Measurements from ENCODE around the gene BIRC3. TPM values are rescaled to one million over a fixed set of nuclear protein-coding genes. Genes with fewer than 3 reads are reported as not detected.

BIRC3 gene
- 419 and 428 TPM in 2 replicates for total RNA-seq
- total RNA-seq (2013) = 724 TPM
- 107 and 139 TPM in 2 replicates for polyA plus RNA-seq
- polyA minus RNA-seq = 107 and 163 TPM in 2 replicates

- DNase-seq (peak; percentile 99), ATAC-seq (ENCODE audit: low read depth) (peak; percentile 87)
- H4K20me1 ChIP-seq (ENCODE audit: control insufficient read depth, insufficient read depth, low read length, poor library complexity, severe bottlenecking) = peaks cover 35% of the 10 kb centered on the region
- H3K4me1 ChIP-seq (ENCODE audit: control insufficient read depth in 2 of 2, insufficient read depth in 2 of 2, low read length in 2 of 2) = peaks cover 53 to 58% of the 10 kb centered on the region in 2 donors
- peak within 1 kb of the TSS; percentile 50 for H2AFZ ChIP-seq (ENCODE audit: insufficient read depth, low read depth, low read length, poor library complexity, severe bottlenecking)
- no peaks in the 10 kb centered on the region for H3K9me3 Mint-ChIP-seq (ENCODE audit: insufficient read depth)
- peak within 1 kb of the TSS; percentile 76 to 100 (median 92) for H3K4me3 ChIP-seq (ENCODE audit: control extremely low read depth in 1 of 5, extremely low read depth in 1 of 5, insufficient read depth in 1 of 5, low read depth in 2 of 5, low read length in 4 of 5)
- H3K9me3 ChIP-seq (ENCODE audit: control extremely low read depth in 1 of 3, control insufficient read depth in 2 of 3, insufficient read depth in 1 of 3, low read length in 2 of 3) = peaks cover 0 to 1% (median 0%) of the 10 kb centered on the region in 3 donors
- H3K27me3 Mint-ChIP-seq = no peaks in the 10 kb centered on the region
- intact Hi-C loops (cut with micrococcal nuclease) = loop anchor here (1.0 kb wide), 7 partner anchors 11 to 230 kb away; partner anchors contain the start of genes BIRC2 and TMEM123
- peak within 1 kb of the TSS; percentile 96 for H3K27ac Mint-ChIP-seq
- POLR2A ChIA-PET = interaction anchor here (0.6 to 7.6 kb wide), 10 partner anchors 9 to 120 kb away, joined by 4 to 105 read pairs (median 8); no protein-coding TSS in a partner anchor
- 0% methylated on average over 34 of the region's 34 CpGs for WGBS (ENCODE audit: insufficient coverage)
- H3K4me1 Mint-ChIP-seq = peaks cover 64% of the 10 kb centered on the region
- TF ChIP-seq EZH2 (IDR thresholded peaks at IDR 0.05; ENCODE audit: borderline replicate concordance, insufficient read depth, low read depth, low read length, poor library complexity, severe bottlenecking) (no peak), CTCF (IDR thresholded peaks at IDR 0.05) (no peak)
- peak within 1 kb of the TSS; percentile 94 for H3K9ac ChIP-seq (ENCODE audit: low read length)
- CTCF ChIA-PET = interaction anchor here (0.7 to 17.9 kb wide), 7 partner anchors 11 to 297 kb away, joined by 3 to 588 read pairs (median 8); no protein-coding TSS in a partner anchor
- H3K27ac ChIP-seq (ENCODE audit: low read length in 2 of 2) = peak within 1 kb of the TSS; percentile 96 to 98
- H3K4me3 Mint-ChIP-seq = peak within 1 kb of the TSS; percentile 100
- peak within 1 kb of the TSS; percentile 77 for H3K4me2 ChIP-seq (replicated peaks; ENCODE audit: low read depth, low read length, poor library complexity, severe bottlenecking)
- H3K79me2 ChIP-seq (ENCODE audit: control insufficient read depth, insufficient read depth, low read length) = peaks cover 67% of the 10 kb centered on the region
- H3K27me3 ChIP-seq (replicated peaks in 1 of 4; ENCODE audit: control extremely low read depth in 1 of 4, control insufficient read depth in 3 of 4, insufficient read depth in 4 of 4, low read length in 3 of 4) = no peaks in the 10 kb centered on the region
- peaks cover 8 to 30% of the 10 kb centered on the region in 2 experiments for H3K36me3 ChIP-seq (replicated peaks in 1 of 2; ENCODE audit: control extremely low read depth in 1 of 2, control insufficient read depth in 1 of 2, extremely low read depth in 1 of 2, insufficient read depth in 2 of 2, low read length in 1 of 2)
Measured at GRCh38 chr11:102317099-102317767, at the start of gene BIRC3. BIRC3 (plus strand) TSS chr11:102317484; CDS start chr11:102324510, 7,026 bp downstream.

- peaks cover 18% of the 10 kb centered on the region for H3K27me3 Mint-ChIP-seq
- H3K79me2 ChIP-seq (ENCODE audit: control insufficient read depth, insufficient read depth, low read length) = no peaks in the 10 kb centered on the region
- no peak overlapping the region for H3K9ac ChIP-seq (ENCODE audit: low read length)
- H3K4me1 Mint-ChIP-seq = peaks cover 23% of the 10 kb centered on the region
- WGBS (ENCODE audit: insufficient coverage) = no CpG with 5 or more reads among the region's 5 CpGs
- H3K36me3 ChIP-seq (replicated peaks in 1 of 2; ENCODE audit: control extremely low read depth in 1 of 2, control insufficient read depth in 1 of 2, extremely low read depth in 1 of 2, insufficient read depth in 2 of 2, low read length in 1 of 2) = no peaks in the 10 kb centered on the region
- H3K4me3 Mint-ChIP-seq = peak overlapping the region; percentile 78
- peaks cover 0 to 10% (median 9%) of the 10 kb centered on the region in 4 experiments for H3K27me3 ChIP-seq (replicated peaks in 1 of 4; ENCODE audit: control extremely low read depth in 1 of 4, control insufficient read depth in 3 of 4, insufficient read depth in 4 of 4, low read length in 3 of 4)
- H3K4me1 ChIP-seq (ENCODE audit: control insufficient read depth in 2 of 2, insufficient read depth in 2 of 2, low read length in 2 of 2) = peaks cover 13 to 17% of the 10 kb centered on the region in 2 donors
- H3K9me3 ChIP-seq (ENCODE audit: control extremely low read depth in 1 of 3, control insufficient read depth in 2 of 3, insufficient read depth in 1 of 3, low read length in 2 of 3) = no peaks in the 10 kb centered on the region
- TF ChIP-seq CTCF (IDR thresholded peaks at IDR 0.05) (no peak), EZH2 (IDR thresholded peaks at IDR 0.05; ENCODE audit: borderline replicate concordance, insufficient read depth, low read depth, low read length, poor library complexity, severe bottlenecking) (no peak)
- CTCF ChIA-PET = interaction anchor here (2.6 to 3.9 kb wide), 2 partner anchors 20 to 75 kb away, joined by 13 to 19 read pairs; no protein-coding TSS in a partner anchor
- H3K27ac ChIP-seq (ENCODE audit: low read length in 2 of 2) = no peak overlapping the region
- H3K9me3 Mint-ChIP-seq (ENCODE audit: insufficient read depth) = no peaks in the 10 kb centered on the region
- no peak overlapping the region for H3K4me2 ChIP-seq (replicated peaks; ENCODE audit: low read depth, low read length, poor library complexity, severe bottlenecking)
- peak overlapping the region; percentile 30 for H2AFZ ChIP-seq (ENCODE audit: insufficient read depth, low read depth, low read length, poor library complexity, severe bottlenecking)
- POLR2A ChIA-PET = no interaction called here
- H3K27ac Mint-ChIP-seq = no peak overlapping the region
- no peaks in the 10 kb centered on the region for H4K20me1 ChIP-seq (ENCODE audit: control insufficient read depth, insufficient read depth, low read length, poor library complexity, severe bottlenecking)
- no peak for DNase-seq
- intact Hi-C loops (cut with micrococcal nuclease) = loop anchor here (1.0 kb wide), 1 partner anchor 50 kb away; the partner anchor contains the start of gene BIRC3
- no peak for ATAC-seq (ENCODE audit: low read depth)
- H3K4me3 ChIP-seq (ENCODE audit: control extremely low read depth in 1 of 5, extremely low read depth in 1 of 5, insufficient read depth in 1 of 5, low read depth in 2 of 5, low read length in 4 of 5) = no peak overlapping the region
Measured at GRCh38 chr11:102267609-102268008, 49.7 kb upstream of the BIRC3 start.

Data from B cell (primary cell).